PC-3 (cell line): ENCODE data around the gene EHBP1.

Source experiments
- EZH2 ChIP-seq: fragments of 300-600 bp; sonication (generic); IDR thresholded peaks from one replicate; pipeline ENCODE4 v1.6.1; 2017; ENCODE audit warnings: antibody characterized with exemption, mild to moderate bottlenecking, low read length; ENCODE audit not compliant: unreplicated experiment
- TF ChIP-seq, protein P1 (sequence below): fragments of 300-600 bp; sonication (generic); conservative IDR thresholded peaks from 2 replicates; pipeline ENCODE4 v1.5.1; 2017; ENCODE audit warnings: antibody characterized with exemption, low read depth, mild to moderate bottlenecking, low read length

DNA sequence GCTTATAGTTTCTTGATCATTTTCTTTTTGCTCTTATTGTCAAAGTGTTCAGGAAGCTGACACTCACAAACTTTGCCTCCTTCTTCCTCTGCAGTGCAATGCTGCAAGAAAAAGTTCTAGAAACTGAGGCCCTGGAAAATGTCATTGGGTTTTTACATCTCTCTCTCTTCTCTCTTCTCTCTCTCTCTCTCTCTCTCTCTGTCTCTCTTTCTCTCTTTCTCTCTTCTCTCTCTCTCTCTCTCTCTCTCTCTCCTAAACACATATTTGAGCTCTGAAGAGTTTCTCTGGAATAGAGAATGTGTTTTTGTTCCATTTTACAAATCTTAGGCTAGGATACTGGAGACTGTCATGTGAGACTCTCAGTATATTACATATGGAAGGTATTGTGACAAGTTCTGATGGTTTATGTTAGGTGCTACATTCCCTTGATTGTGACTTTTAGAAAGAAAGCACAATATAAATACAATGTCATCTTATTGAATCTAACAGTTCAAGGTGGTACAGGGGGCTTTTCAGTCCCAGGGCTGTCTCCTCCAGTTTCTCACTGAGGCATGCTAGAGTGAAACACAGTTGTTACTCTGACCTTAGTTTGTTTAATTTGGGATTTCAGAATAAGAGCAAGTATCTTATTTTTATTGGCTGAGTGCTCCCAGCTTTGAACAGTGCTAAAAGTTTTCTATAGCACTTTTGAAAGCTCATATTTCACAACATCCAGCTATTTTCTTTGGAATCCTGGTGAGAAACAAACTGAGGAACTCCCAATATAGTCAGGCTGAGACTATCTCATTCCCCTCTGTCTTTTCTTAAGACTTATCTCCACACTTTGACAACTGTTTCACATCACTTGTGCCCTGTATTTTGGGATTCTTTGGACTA lies 41.4 kb upstream of the EHBP1 start:
- TF ChIP-seq, protein P1, sequence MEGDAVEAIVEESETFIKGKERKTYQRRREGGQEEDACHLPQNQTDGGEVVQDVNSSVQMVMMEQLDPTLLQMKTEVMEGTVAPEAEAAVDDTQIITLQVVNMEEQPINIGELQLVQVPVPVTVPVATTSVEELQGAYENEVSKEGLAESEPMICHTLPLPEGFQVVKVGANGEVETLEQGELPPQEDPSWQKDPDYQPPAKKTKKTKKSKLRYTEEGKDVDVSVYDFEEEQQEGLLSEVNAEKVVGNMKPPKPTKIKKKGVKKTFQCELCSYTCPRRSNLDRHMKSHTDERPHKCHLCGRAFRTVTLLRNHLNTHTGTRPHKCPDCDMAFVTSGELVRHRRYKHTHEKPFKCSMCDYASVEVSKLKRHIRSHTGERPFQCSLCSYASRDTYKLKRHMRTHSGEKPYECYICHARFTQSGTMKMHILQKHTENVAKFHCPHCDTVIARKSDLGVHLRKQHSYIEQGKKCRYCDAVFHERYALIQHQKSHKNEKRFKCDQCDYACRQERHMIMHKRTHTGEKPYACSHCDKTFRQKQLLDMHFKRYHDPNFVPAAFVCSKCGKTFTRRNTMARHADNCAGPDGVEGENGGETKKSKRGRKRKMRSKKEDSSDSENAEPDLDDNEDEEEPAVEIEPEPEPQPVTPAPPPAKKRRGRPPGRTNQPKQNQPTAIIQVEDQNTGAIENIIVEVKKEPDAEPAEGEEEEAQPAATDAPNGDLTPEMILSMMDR: no peak
- no peak for TF ChIP-seq EZH2
